CD4-positive, CD25-positive, alpha-beta regulatory T cell (primary cell): ENCODE results near the gene FBXO3. TPM values are rescaled to one million over a fixed set of nuclear protein-coding genes. Genes with fewer than 3 reads are reported as not detected.
A peak's percentile ranks its signal among the peaks of the same experiment; 100 is the strongest.

Experiments used
- ATAC-seq, 2 donors: fragments of 150-1000 bp; cut with Tn5 transposase; one replicate each; pipeline ENCODE4 v1.10.0; 2021; ENCODE audit warnings: low read depth in 2 of 2, moderate number of reproducible peaks in 2 of 2, moderate library complexity in 1 of 2
- DNase-seq, 3 donors: peaks; one replicate each; pipeline versions ENCODE4 v3.0.0 to v3.0.0-alpha.2; 2012 to 2022; ENCODE audit warnings: mixed read lengths in 1 of 3
- H3K27ac ChIP-seq: one replicate; pipeline ENCODE4 v1.7.0; 2013; ENCODE audit warnings: mild to moderate bottlenecking, low read length; ENCODE audit not compliant: insufficient read depth, poor library complexity, severe bottlenecking
- H3K27me3 ChIP-seq: one replicate; pipeline ENCODE4 v1.7.0; 2013; ENCODE audit warnings: low read length; ENCODE audit not compliant: control insufficient read depth, insufficient read depth
- H3K36me3 ChIP-seq: one replicate; pipeline ENCODE4 v1.7.0; 2013; ENCODE audit warnings: mild to moderate bottlenecking, low read length, moderate library complexity; ENCODE audit not compliant: control insufficient read depth, insufficient read depth
- H3K4me1 ChIP-seq: 2 replicates; pipeline ENCODE4 v1.7.0; 2013; ENCODE audit warnings: mild to moderate bottlenecking, low read length; ENCODE audit not compliant: insufficient read depth, control insufficient read depth, poor library complexity, severe bottlenecking
- H3K4me3 ChIP-seq: one replicate; pipeline ENCODE4 v1.7.0; 2013; ENCODE audit warnings: low read depth, mild to moderate bottlenecking, low read length, moderate library complexity
- H3K9me3 ChIP-seq, 2 experiments: 1 replicate in 1 of 2; 2 replicates in 1 of 2; pipeline ENCODE4 v1.7.0; 2013; ENCODE audit warnings: low read length in 2 of 2, mild to moderate bottlenecking in 1 of 2, moderate library complexity in 1 of 2; ENCODE audit not compliant: control insufficient read depth in 2 of 2
- H3K27ac Mint-ChIP-seq, 3 donors: one replicate each; pipeline ENCODE4 v1.8.0; 2020 to 2022; ENCODE audit warnings: mild to moderate bottlenecking in 3 of 3, mixed read lengths in 3 of 3, moderate library complexity in 2 of 3
- H3K27me3 Mint-ChIP-seq: one replicate; pipeline ENCODE4 v1.8.0; 2022; ENCODE audit warnings: mild to moderate bottlenecking, mixed read lengths
- H3K36me3 Mint-ChIP-seq: one replicate; pipeline ENCODE4 v1.8.0; 2020; ENCODE audit warnings: mixed read lengths
- H3K4me1 Mint-ChIP-seq, 4 donors: one replicate each; pipeline ENCODE4 v1.8.0; 2020 to 2022; ENCODE audit warnings: mixed read lengths in 4 of 4, mild to moderate bottlenecking in 1 of 4
- H3K4me3 Mint-ChIP-seq, 4 donors: one replicate each; pipeline ENCODE4 v1.8.0; 2020 to 2022; ENCODE audit warnings: mild to moderate bottlenecking in 4 of 4, mixed read lengths in 4 of 4, moderate library complexity in 3 of 4
- H3K9me3 Mint-ChIP-seq, 7 donors: one replicate each; pipeline ENCODE4 v1.8.0; 2020 to 2022; ENCODE audit warnings: mixed read lengths in 7 of 7, mild to moderate bottlenecking in 3 of 7, moderate library complexity in 2 of 7
- polyA plus RNA-seq, 4 donors: library from polyadenylated mRNA; unstranded; fragments of 300-500 nt; fragmentation: Illumina TruSeq; gene quantifications; one replicate each; pipeline ENCODE4 v1.2.3, GENCODE V29; 2021
- total RNA-seq: library from RNA; stranded (reverse); gene quantifications from one replicate; pipeline ENCODE4 v1.2.3, GENCODE V29; 2022

The FBXO3 gene
- total and polyA plus RNA-seq, 5 donors from 2014 or later: 48.6 to 57.5 (median 56.0) TPM

DNA sequence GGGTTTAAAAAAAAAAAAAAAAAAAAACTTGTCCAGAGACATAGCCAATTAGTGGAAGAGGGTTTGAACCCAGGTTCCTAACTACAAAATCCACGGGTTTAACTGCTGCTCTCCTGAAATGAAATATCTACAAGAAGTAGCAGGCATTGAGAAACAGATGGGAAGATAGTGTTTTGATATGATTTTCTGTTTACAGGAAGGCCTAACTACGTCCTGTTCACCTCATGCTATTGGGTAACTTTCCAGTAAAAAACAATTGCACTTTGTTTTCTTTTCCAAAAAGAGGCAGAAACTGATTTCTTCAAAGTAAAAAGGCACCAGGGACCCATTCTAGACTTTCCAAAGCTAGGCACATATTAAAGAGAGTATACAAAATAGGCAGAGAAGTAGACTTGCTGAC is 67.8 kb downstream of the FBXO3 start:
- H3K9me3 ChIP-seq: no peaks in the 10 kb centered on the region
- Mint-ChIP-seq H3K4me3 (no peak overlapping the region), H3K36me3 (peaks cover 13% of the 10 kb centered on the region), H3K27ac (no peak overlapping the region), H3K4me1 (peaks cover 0 to 15% (median 7%) of the 10 kb centered on the region in 4 donors), H3K27me3 (no peaks in the 10 kb centered on the region), H3K9me3 (no peaks in the 10 kb centered on the region)
- no peak for ATAC-seq
- no peaks in the 10 kb centered on the region for H3K4me1 ChIP-seq
- no peaks in the 10 kb centered on the region for H3K27me3 ChIP-seq
- DNase-seq: no peak
- no peak overlapping the region for H3K27ac ChIP-seq
- H3K36me3 ChIP-seq: peaks cover 27% of the 10 kb centered on the region
- H3K4me3 ChIP-seq: no peak overlapping the region

DNA sequence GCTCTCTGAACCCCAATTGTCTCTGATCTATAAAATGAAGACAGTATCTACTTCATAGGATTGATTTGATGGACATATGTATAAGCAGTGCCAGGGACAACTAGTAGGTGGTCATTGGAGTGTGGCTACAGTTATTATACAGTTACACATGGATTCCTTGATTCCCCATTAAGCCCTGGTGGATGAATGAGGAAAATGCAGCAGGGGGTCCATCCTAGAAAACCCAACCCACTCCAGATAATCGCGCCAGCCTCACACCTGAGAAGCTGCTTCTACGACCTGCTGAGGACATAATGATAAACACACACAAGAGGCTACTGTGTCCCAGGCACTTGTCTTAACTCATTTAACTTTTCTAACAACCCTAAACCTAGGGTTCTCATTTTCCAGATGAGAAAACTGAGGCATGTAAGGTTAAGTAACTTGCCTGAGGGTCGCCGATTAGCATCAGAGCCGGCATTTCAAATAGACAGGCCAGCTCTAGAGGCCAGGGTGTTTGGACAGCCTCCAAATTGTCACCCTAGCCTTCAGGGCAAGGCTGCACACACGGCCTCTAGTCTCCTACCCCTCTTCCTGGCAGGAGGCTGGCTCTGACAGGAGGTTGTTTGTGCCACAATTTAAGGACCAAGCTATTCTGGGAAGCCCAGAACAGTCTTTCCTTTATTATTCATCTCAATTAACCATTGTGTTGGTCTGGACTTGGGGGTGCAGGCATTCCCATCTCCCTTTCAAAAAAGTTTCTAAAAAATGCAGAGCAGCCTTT is 69.9 kb downstream of the FBXO3 start:
- DNase-seq (no peak), ATAC-seq (no peak)
- no peak overlapping the region for H3K27ac Mint-ChIP-seq
- H3K9me3 Mint-ChIP-seq: no peaks in the 10 kb centered on the region
- H3K27ac ChIP-seq: no peak overlapping the region
- no peak overlapping the region for H3K4me3 ChIP-seq
- H3K27me3 Mint-ChIP-seq: peaks cover under 1% of the 10 kb centered on the region
- H3K36me3 Mint-ChIP-seq: peaks cover 9% of the 10 kb centered on the region
- peaks cover 14% of the 10 kb centered on the region for H3K4me1 ChIP-seq
- peaks cover 6 to 25% (median 10%) of the 10 kb centered on the region in 4 donors for H3K4me1 Mint-ChIP-seq
- H3K4me3 Mint-ChIP-seq: no peak overlapping the region
- H3K36me3 ChIP-seq: peaks cover 15% of the 10 kb centered on the region
- no peaks in the 10 kb centered on the region for H3K27me3 ChIP-seq
- no peaks in the 10 kb centered on the region for H3K9me3 ChIP-seq

DNA sequence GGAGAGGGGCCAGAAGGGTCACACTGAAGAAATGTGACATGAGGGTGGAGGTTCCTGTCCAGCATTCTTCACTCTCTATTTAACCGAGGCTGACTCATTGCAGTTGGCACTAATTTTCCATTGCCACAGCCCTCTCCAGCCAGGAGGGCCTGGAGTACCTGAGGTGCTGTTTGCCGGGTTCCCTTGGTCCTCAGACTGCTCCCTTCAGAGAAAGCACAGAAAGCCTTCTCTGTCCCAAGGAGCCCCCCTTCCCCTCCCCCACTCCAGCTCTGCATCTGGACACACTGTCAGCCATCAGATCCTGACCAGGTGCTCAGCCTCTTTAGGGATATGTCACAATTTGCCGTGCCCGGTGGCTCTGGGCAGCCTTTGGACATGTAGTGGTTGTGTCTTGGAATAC is 70.5 kb downstream of the FBXO3 start:
- Histone ChIP-seq H3K27ac (no peak overlapping the region), H3K9me3 (no peaks in the 10 kb centered on the region), H3K36me3 (peaks cover 10% of the 10 kb centered on the region), H3K27me3 (peaks cover 4% of the 10 kb centered on the region), H3K4me3 (no peak overlapping the region), H3K4me1 (peaks cover 14% of the 10 kb centered on the region)
- H3K4me3 Mint-ChIP-seq: no peak overlapping the region
- DNase-seq: no peak
- ATAC-seq: no peak
- peaks cover 4% of the 10 kb centered on the region for H3K27me3 Mint-ChIP-seq
- peaks cover 6 to 26% (median 10%) of the 10 kb centered on the region in 4 donors for H3K4me1 Mint-ChIP-seq
- peaks cover 4% of the 10 kb centered on the region for H3K36me3 Mint-ChIP-seq
- H3K27ac Mint-ChIP-seq: no peak overlapping the region
- H3K9me3 Mint-ChIP-seq: no peaks in the 10 kb centered on the region

DNA sequence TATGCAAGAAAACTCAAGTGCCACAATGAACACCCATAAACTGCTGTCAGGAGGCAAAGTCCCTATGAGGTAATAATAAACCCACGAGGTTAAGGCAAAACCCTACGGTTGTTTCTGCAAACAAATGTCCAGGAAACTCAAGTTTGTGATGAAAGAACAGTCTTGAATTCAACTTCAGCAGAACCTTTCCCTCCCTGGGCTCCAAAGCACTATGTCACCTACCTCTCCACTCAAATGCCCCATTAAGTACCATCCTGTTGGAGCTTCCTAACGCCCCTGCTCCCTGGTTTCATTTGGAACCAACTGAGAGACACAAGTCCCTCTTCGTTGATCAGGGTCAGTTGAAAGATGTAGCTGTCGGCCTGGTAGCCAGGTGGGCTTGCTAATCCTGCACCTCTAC is 71.1 kb downstream of the FBXO3 start:
- no peaks in the 10 kb centered on the region for H3K9me3 Mint-ChIP-seq
- peaks cover 14% of the 10 kb centered on the region for H3K4me1 ChIP-seq
- H3K36me3 ChIP-seq: peaks cover 6% of the 10 kb centered on the region
- H3K27me3 ChIP-seq: peaks cover 4% of the 10 kb centered on the region
- ATAC-seq (no peak), DNase-seq (no peak)
- peaks cover 6 to 26% (median 10%) of the 10 kb centered on the region in 4 donors for H3K4me1 Mint-ChIP-seq
- no peak overlapping the region for H3K27ac Mint-ChIP-seq
- H3K27me3 Mint-ChIP-seq: peaks cover 4% of the 10 kb centered on the region
- no peaks in the 10 kb centered on the region for H3K36me3 Mint-ChIP-seq
- H3K9me3 ChIP-seq: no peaks in the 10 kb centered on the region
- H3K4me3 Mint-ChIP-seq: peak overlapping the region in 1 of 4 donors; percentile 45
- no peak overlapping the region for H3K4me3 ChIP-seq
- no peak overlapping the region for H3K27ac ChIP-seq

DNA sequence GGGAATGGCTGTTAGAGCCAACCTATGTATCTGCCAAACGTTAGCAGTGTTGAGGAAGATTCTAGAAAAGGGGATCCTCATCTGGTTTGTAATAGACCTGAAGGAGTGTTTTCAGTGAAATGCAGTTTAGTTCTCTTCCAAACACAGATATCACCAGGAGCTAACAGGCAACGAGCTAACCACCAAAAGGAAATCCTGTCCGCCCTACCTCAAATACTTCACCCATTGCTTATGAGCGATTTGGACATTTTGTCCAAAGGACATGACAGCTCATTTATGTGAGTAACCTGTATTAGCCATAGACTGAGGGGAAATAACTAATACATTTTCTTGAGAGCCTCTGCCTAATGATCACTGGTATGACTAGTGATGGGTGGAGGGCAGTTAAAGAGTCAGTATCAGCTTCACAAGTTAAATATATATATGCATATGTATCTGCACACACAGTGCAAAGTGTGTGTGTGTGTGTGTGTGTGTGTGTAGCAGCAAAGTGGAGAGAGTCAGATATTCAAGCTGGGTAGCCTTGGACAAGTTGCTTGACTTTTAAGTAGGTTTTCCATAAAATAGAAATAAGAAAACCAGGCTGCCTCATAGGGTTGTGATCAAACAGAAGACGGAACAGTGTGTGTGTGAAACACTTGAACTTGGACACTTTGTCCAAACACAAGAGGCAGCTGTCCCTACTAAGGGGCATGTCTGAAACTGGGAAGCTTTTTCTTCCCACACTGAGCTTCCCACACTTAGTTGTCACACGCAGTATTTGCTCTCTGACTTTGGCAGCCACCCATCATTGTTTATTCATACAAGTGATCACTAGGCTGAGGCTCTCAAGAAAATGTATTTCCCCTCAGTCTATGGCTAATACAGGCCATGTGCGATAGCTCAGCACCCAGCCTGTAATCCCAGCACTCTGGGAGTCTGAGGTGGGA is 72.8 kb downstream of the FBXO3 start:
- H3K4me3 Mint-ChIP-seq: peak overlapping the region; percentile 88 to 94 (median 92)
- no peaks in the 10 kb centered on the region for H3K36me3 Mint-ChIP-seq
- peak in 1 of 3 donors; percentile 38 for DNase-seq

DNA sequence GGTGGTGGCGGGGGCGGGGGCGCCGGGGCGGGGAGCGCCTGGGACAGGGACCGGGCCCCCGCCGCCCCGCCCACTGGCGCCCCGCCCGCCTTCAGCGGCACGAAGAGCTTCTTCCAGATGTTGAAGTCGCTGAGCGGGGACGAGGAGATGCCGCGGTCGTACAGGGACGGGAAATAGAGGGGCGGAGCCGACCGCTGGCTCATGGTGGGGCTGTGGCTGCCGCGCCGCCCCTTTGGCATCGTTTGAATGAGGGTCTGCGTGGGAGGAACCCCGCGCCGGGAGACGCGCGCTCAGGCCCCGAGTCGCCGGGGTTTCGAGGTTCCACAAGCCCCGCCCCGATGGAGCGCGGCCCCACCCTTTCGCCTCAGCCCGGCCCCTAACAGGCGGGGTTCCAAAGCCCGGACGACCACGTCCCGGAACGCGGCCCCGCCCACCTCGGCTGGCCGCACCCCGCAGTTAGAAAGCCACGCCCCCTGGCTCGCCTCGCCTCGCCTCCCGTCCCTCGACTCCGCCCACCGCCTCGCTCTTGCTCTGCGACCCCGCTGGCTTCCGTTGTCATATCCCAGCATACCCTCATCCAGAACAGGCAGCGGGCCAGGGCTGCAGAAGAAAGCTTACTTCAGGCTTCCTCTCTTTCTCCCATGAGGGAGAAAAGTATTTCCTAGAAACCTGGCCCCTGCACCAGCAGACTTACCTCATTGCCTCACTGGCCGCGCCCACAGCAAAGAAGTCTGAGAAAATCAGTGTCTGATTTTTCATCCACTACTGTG is 73.6 kb downstream of the FBXO3 start, which contains the start of gene C11orf91:
Gene C11orf91 (minus strand): TSS at position 325 of the 770 bp plus-strand sequence. CDS start 86 bp downstream, at position 239.
- Histone ChIP-seq H3K4me3 (peak within 1 kb of the TSS; percentile 73), H3K27ac (peak within 1 kb of the TSS; percentile 37), H3K27me3 (peaks cover 8% of the 10 kb centered on the region), H3K4me1 (peaks cover 14% of the 10 kb centered on the region), H3K36me3 (no peaks in the 10 kb centered on the region), H3K9me3 (no peaks in the 10 kb centered on the region)
- Mint-ChIP-seq H3K4me1 (peaks cover 5 to 24% (median 6%) of the 10 kb centered on the region in 4 donors), H3K27ac (peak within 1 kb of the TSS; percentile 42 to 73 (median 69)), H3K9me3 (no peaks in the 10 kb centered on the region), H3K4me3 (peak within 1 kb of the TSS; percentile 88 to 94 (median 92)), H3K27me3 (peaks cover 12% of the 10 kb centered on the region), H3K36me3 (no peaks in the 10 kb centered on the region)
- ATAC-seq (peak; percentile 94 to 95), DNase-seq (peak; percentile 92 to 93 (median 93))

More for the DNA sequence above, 72.8 kb downstream of the FBXO3 start:
- Histone ChIP-seq H3K27me3 (peaks cover 5% of the 10 kb centered on the region), H3K27ac (no peak overlapping the region), H3K4me3 (peak overlapping the region; percentile 73), H3K4me1 (peaks cover 14% of the 10 kb centered on the region), H3K36me3 (no peaks in the 10 kb centered on the region), H3K9me3 (no peaks in the 10 kb centered on the region)
- Mint-ChIP-seq H3K27ac (peak overlapping the region; percentile 42 to 73 (median 69)), H3K9me3 (no peaks in the 10 kb centered on the region), H3K27me3 (peaks cover 12% of the 10 kb centered on the region), H3K4me1 (peaks cover 4 to 27% (median 9%) of the 10 kb centered on the region in 4 donors)
- no peak for ATAC-seq

DNA sequence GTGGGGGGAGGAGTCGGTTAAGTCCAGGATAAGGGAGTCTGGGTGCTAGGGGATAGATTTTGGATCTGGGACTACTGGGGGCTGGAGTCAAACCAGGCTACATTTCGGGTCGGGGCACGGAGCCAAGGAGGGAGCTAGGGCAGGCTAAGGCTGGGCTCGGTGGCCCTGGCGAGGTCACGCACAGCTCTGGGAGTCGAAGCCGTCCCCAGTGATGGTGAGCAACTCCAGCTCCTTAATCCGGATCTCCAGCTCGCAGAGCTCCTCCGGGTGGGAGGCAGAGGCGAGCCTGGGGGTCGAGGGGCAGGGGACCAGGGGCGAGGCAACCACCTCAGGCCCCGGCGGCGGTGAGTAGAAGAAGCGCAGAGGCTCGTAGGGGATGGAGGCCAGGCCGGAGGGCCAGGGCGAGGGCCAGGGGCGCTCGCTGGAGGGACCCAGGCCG is 74.2 kb downstream of the FBXO3 start:
- Mint-ChIP-seq H3K9me3 (no peaks in the 10 kb centered on the region), H3K4me1 (peaks cover 5 to 24% (median 6%) of the 10 kb centered on the region in 4 donors), H3K36me3 (no peaks in the 10 kb centered on the region), H3K27ac (peak overlapping the region in 1 of 3 donors; percentile 28), H3K27me3 (peaks cover 16% of the 10 kb centered on the region), H3K4me3 (peak overlapping the region; percentile 68 to 88 (median 80))
- ATAC-seq (no peak), DNase-seq (no peak)
- H3K27me3 ChIP-seq: peaks cover 8% of the 10 kb centered on the region
- H3K36me3 ChIP-seq: no peaks in the 10 kb centered on the region
- H3K4me1 ChIP-seq: peaks cover 14% of the 10 kb centered on the region
- no peak overlapping the region for H3K27ac ChIP-seq
- H3K4me3 ChIP-seq: no peak overlapping the region
- H3K9me3 ChIP-seq: no peaks in the 10 kb centered on the region
